ENCODE data around the gene KRABD2.
A peak's percentile ranks its signal among the peaks of the same experiment; 100 is the strongest.
"Not testable (repeated sequence)": the region's sequence is repeated elsewhere in the genome, so short reads cannot be mapped to it uniquely, and the experiment has no call there.

The KRABD2 gene

DNA sequence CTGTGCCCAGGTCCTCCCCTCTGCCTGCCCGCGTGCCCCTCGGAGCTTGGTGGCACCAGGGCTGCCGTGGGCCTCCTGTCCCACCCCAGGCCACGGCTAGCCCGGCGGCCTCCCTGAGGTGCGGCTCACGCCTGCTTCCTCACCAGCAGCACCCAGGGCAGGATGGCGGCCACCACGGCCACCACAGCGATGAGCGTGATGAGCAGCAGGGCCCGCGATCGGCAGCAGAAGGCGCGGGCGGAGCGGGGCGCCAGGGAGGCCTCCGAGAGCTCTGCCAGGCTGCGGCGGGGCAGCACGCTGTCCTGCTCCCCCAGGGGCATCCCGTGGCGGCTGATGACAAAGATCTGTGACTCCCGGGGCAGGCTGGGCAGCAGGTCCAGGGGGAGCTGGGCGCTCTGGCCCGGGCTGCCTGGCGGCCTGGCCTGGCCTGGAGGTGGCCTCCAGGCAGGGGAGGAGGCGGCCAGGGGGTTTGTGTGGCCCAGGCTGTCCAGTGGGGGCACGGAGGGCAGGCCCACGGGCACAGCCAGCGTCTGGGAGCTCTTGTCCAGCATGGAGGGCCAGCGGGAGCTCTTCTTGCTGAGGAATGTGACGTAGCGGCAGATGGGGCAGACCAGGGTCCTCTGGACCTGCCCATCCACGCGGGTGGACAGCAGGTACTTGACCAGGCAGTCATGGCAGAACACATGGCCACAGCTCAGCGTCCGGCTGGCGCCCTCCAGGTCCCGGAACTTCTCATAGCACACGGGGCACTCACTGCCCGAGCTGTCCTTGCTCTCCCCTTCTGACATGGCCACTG is 16.4 kb upstream of the KRABD2 start:
- DNase-seq (ENCODE audit: low spot score): no peak

DNA sequence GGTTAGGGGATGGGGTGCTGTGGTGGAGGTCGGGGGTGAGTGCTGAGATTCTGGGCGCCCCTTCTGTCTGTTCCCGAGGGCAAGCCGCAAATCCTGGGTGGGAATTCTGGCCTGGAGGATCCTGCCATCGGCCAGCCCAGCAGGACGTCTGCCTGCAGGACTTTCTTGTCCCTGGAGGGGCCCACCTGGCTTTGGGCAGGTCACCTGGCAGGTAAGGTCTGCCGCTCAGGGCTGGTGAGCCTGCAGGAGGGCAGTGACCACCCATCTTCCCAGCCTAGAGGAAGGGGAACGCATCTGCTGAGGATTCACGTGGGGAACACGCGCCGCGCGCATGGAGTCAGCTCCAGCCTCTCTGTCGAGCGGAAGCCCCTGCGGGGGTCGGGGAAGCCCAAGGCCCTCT is 15.8 kb upstream of the KRABD2 start:
- no peak for DNase-seq (ENCODE audit: low spot score)

DNA sequence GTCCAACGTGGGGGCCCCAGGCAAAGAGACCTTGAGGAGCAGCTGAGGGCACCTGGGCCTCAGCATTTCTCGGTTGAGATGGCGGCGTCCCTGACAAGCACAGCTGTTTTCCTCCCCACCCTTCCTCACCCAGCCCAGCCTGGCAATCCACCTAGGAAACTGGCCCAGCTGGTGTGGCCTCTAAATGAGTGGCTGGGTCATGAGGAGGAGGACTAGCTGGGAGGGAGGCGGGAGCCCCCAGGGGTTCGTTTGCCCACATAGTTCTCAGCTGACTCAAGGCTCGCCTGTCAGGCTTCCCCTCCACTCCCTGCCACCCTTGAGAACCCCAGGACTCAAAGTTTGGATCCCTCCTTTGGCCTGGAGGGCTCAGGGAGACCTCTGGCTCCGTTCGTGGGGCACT is 15.2 kb upstream of the KRABD2 start:
- no peak for DNase-seq (ENCODE audit: low spot score)

DNA sequence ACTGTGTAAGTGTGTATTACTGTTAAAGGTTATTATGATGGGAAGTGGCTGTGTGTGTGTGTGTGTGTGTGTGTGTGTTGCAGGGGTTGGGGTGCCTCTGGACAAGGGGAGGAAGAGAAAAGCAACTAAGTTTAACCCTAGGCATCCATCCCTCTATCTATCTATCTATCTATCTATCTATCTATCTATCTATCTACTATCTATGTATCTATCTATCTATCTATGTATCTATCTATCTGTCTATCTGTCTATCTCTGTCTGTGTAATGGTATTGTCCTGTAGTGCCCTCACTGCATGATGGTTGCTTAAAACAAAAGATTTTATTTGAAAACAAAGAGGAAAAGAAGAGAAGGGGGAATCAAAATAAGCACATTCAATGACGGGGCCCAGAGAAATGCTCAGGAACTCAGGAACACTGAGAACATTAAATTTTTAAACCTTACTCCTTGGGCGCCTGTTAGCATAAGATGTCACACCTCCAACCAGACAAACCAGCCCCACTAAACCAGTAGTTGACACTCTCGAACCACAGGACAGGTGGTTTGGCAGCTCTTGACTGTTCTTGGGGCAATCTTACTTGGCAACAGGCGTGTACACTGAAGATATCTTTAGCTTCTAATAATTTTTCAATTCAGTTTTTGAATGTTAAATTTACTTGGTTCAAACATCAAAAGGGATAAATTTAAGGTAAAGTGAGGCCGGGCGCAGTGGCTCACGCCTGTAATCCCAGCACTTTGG is 11.6 kb upstream of the KRABD2 start:
- no peak for DNase-seq (ENCODE audit: low spot score)

DNA sequence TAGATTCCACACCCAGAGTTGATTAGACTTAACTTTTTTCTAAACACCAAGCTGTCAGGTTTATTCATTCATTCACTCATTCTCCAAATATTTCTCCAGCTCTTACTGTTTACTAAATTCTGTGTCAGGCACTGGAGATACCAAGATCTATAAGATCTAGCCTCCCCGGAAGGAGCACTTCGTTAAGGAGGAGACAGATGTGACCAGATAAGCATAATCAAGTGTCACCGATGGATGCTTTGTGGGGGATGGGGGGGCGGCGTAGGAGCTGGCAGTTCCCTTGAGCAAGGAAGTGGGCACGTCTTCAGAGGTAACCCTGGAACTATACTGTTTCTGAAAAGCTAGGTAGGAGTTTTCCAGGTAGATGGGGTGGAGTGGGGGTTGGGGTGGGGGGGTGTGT is 10.3 kb upstream of the KRABD2 start:
- no peak for DNase-seq (ENCODE audit: low spot score)

DNA sequence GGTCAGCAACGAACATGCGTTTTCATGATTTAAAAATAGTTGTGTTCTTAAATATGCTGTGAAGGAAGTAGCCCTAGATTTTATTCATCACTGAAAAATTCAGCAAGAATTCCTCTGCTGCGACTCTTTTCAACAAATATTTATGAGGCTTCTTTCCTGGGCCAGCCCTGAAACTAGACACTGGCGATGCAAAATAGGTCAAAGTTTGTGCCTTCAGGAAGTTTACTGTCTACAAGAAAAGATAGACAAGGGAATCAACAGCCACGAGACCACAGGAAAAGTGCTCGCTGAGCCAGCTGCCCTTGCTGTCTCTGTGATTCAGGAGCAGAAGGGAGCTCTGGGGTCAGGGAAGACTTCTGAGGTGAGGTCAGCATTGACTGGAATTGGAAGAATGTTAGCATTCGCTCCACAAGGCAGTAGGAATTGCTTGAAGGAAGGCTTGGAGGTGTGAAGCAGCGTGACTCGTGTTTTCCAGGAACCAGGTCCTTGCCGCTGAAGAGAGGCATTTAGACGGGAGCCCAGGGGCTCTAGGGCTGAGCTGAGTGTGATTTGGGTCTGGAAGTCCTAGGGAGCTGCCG is 8.4 kb upstream of the KRABD2 start:
- peak; percentile 86 for DNase-seq (ENCODE audit: low spot score)

DNA sequence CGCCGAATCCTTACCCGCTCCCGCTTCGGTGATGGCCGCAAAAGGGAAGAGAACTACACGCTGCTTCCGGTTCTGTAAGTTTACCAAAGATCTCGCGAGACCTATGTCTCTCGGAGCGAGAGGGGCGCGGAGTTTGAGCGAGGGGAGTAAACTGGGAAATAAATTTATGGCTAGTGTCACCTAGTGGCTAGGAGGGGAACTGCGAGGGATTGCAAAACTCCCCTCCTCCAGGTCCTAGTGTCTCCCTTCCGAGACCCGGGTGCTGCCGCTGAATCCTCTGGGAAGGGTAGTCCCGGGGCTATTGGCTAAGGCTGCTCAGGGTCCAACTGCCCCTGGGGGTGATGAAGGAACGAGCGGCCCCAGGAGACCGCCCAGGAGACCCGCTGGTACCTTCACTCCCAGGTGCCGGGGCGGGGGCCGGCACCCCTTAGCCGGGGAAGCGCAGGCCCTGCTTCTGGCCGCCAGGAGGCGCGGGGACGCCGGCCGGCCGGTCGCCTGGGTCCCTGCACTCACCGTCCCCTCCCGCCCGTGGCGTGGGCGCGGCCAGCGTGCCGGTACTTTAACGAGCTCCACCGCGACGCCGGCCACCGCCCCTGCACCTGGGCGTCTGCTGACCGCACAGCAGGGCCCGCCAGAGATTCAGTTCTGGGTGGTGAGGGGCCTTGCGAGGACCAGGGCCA is 6.8 kb upstream of the KRABD2 start, which contains the start of gene RPL26:
Gene RPL26, minus strand, starts transcription at position 51 of the 680 bp plus-strand sequence. CDS start 883 bp downstream, outside the sequence.
- peak; percentile 97 for DNase-seq (ENCODE audit: low spot score)

DNA sequence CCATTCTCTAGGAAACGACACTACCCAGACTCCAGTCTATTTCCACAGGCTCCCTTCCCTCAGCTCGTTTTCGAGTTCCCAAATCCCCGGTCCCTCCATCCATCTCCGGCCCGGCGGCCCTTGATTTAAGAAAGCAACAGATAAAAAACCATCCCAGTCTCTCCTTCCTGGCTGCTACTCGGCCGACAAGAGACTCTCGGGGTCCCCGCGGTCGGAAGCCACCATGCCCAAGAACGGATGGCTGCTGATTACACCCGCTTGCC is 6.3 kb upstream of the KRABD2 start:
- DNase-seq (ENCODE audit: low spot score): peak; percentile 33

DNA sequence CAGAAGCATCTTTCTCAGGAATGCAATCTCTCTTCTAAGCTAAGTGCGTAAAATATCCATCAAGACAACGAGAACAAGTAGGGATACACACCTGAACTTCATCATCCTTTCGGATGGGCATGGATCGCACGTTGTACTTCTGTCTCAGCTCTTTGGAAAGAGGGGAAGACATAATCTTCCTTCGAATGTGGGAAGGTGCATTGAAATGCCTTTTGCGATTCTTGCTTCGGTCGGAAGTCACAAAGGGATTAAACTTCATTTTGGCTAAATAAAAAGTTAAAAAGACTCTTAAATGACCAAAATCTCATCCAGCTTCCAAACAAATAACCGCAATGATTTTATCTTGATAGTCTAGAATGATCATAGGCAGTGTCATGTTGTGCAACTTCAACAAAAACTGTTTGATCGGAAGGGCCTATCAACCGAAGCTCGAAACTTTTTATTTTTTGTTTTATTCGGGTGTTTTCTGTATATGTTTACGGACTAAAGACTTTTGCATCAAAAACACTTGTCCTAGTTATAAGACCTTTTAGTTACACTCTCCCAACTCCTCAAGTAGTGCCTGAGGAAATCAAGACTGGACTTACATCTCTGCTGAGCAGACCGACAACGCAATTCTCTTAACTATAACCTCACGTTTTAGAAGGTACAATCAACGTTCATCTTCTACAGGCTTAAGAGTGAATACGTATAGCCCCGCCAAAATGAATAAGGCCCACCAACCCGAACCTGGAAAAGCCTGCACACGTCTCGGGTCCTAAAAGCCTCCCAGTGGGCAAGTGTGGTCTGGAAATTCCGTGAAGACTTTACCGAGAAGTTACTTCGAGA is 5.8 kb upstream of the KRABD2 start:
- no peak for DNase-seq (ENCODE audit: low spot score)

DNA sequence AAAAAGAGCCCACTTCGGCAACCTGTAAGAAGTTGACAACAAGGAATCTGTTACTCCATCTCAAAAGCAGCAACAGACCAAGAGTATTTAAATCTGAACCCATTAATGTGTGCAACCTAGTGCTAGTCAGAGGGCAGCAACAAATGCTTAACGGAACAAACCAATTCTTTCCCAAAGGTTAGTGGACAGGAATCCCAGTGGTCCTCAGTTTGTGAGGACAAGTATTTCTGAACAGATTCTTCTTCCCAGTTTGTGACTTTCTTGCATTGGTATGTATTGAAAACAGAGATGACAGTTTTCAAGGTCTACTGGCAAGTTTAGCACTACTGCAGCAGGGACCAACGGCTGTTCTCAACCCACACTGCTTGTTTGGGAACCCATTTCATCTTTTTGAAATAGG is 3.5 kb upstream of the KRABD2 start:
- DNase-seq (ENCODE audit: low spot score): no peak

DNA sequence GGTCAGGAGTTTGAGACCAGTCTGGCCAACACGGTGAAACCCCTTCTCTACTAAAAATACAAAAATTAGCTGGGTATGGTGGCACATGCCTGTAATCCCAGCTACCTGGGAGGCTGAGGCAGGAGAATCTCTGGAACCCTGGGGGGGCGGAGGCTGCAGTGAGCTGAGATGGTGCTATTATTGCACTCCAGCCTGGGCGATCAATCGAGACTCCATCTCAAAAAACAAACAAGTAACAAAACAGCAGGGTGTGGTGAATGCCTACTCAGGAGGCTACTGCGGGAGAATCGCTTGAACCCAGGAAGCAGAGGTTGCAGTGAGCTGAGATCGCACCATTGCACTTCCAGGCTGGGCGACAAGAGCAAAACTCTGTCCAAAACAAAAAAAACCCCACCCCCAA is 1.6 kb upstream of the KRABD2 start:
- DNase-seq (ENCODE audit: low spot score): not testable (repeated sequence)

DNA sequence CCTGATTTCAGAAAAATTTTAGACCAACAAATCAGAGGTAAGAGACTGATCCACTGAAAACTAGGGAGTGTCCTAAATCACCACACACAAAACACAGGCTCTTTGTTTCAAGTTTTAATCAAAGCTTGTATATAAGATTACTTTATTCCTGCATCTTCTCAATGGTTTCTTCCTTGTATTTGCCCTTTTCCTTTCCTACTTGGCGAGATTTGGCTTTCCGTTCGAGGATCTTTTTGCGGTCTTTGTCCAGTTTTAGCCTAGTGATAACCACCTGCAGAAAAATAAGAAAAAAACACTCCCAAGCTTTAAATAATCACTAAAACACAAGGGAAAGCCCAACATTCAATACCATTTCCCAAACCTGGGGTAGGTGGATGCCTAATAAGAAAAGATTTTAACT is 918 bp upstream of the KRABD2 start:
- DNase-seq (ENCODE audit: low spot score): no peak

DNA sequence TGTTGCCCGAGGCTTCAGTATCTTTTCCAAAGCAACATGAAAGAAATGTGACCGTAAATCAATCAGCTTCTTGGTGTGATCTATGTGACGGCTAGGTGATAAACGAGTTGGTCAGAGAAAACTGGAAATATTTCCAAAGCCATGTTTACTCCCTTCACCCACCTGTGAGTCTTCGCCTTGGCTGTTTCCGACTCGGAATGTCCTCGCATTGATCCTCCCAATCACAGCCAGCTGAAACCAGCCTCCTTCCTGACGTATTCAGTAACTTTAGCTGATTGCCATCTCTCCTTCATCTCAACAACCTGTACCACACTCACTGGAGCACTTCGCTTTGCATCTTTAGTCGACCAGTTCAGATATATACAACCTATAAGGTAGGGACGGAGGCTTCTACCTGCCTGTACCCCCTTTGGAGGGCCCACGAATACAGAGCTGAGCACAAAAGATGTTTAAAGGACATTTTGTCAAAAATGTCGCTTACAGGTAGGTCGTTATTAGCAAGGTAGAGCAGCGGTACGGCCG is 705 bp downstream of the KRABD2 start:
- no peak for DNase-seq (ENCODE audit: low spot score)

DNA sequence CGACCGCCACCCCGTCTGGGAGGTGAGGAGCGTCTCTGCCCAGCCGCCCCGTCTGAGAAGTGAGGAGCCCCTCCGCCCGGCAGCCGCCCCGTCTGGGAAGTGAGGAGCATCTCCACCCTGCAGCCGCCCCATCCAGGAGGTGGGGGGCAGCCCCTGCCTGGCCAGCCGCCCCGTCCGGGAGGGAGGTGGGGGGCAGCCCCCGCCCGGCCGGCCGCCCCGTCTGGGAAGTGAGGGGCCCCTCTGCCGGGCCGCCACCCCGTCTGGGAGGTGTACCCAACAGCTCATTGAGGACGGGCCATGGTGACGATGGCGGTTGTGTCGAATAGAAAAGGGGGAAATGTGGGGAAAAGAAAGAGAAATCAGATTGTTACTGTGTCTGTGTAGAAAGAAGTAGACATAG is 2.6 kb downstream of the KRABD2 start:
- not testable (repeated sequence) for DNase-seq (ENCODE audit: low spot score)

DNA sequence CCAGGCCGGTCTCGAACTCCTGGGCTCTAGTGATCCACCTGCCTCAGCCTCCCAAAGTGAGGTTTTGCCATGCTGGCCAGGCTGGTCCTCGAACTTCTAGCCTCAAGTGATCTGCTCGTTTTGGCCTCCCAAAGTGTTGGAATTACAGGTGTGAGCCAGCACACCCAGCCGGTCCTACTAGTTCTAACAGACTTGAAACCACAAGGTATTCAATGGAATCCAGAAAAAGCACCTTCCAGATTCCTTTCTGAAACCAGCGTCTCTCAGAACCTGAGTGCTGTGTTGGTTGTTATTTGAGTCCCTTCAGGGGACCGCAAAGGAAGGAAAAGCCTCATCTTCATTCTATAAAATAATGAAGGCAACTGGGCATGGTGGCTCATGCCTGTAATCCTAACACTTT is 4.1 kb downstream of the KRABD2 start:
- DNase-seq (ENCODE audit: low spot score): no peak

DNA sequence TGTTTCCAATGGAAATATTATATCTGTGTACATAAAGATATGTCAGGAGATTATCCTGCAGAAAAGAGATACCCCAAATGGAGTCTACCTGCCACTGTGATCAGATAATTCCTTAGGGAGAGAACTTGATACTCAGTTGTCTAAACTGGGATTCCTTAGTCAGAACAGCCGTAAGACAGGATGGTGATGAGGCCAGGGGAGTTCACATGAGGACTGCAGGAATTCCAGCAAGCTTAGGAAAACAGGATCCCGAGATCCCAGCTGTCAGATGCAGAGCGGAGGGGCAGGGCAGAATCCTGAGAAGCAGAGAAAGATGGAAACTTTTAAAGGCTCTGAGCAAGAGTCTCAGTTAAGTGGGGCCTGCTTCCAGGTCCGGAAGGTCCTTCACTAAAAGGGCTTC is 4.7 kb downstream of the KRABD2 start:
- DNase-seq (ENCODE audit: low spot score): no peak

DNA sequence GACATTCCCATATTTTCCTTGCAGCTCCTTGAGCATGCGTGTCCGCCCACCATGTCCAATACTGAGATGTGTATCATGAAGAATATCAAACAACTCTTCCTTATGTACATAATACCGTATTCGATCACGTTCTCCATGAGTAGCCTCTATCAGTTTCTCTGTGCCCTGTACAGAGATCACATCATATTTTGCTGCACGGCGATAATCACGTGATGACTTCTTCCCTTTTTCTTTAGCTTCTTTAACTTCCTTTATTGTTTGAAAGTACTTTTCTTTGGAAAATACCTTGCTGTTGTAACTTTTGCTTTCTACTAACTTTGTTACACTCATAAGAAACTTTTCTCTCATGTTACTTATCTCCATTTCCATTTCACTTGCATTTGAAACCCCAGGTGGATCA is 6.6 kb downstream of the KRABD2 start:
- no peak for DNase-seq (ENCODE audit: low spot score)

DNA sequence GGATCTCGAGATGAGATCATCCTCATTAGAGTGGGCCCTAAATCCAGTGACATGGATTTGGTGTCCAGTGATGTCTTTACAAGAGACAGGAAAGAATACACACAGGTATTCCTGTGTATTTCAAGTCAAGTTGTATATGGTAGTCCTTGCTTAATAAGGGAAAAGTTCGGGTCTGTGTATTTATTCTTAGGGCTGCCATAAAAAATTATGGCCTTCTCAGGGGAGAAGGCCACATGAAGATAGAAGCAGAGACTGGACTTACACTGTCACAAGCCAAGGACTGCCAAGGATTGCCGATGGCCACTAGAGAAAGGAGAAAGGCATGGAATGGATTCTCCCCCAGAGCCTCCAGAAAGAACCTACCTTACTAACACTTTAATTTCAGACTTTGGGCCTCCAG is 8.3 kb downstream of the KRABD2 start:
- DNase-seq (ENCODE audit: low spot score): no peak

DNA sequence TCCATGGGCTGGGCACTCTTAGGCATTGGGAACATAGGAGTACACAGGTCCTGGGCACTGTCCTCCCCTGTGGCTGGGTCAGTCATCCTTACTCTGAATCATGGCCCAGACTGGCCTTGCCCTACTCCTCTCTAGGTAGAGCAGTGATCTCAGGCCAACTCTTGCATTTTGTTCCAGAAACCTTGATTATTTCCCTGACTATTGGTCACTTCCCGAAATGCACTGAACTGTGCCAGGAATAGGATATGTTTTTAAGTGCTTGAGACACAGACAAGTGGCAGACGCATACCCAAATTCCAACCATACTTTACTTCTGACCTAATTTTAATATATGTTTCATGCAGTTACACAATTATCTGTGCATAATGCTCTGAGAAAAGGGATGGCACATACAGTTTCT is 10.3 kb downstream of the KRABD2 start:
- peak; percentile 66 for DNase-seq (ENCODE audit: low spot score)

DNA sequence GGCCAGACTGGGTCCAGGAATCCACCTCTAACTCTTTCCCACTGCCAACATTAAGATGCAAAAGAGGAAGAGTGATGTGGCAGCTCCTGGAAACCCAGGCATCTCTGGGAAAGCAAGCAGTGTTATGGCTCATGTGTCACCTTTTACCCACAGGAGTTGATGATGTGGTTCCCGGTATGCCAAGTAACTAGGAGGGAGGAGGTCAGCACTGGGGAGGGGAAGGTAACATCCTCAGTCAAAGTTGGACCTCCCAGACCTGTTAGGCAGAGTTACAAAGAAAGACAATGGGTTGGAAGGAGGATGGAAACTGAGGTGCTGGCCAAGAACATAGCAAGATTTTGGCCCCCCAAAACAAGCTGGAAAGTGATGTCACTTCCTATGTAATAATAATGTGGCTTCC is 11.4 kb downstream of the KRABD2 start:
- DNase-seq (ENCODE audit: low spot score): no peak

DNA sequence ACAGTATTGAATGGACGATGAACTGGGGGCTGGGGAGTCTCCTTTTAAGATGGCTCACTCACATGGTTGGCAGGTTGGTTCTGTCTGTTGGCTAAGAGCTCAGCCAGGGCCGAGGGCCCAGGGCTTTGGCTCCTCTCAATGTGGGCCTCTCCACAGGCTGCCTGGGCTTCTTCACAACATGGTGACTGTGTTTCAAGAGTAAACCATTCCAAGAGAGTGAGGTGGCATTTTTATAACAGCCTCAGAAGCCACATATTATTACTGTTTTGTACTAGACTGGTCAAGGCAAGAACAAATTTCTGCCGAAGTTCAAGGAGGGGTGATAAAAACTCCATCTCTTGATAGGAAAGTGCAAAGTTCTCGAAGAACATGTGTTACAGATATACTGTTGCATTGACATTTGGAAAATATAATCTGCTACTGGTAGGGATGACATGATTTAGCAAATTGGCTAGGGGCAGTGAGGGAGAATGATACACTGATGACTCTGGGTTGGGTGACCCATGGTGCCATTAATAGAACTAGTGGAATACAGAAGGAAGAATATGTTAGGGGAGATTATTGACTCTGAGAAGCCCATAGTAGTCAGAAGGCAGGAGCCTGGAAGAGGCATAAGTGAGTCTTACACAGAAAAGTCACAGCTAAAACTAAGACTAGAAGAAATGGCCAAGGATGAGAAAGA is 13.7 kb downstream of the KRABD2 start:
- no peak for DNase-seq (ENCODE audit: low spot score)

Data from hepatic stellate cell (primary cell).